GM23338 (cell line): Measurements from ENCODE around the gene ZNF148. TPM values are rescaled to one million over a fixed set of nuclear protein-coding genes. Genes with fewer than 3 reads are reported as not detected.

Experiments
- ATAC-seq: fragments of 200-7000 bp; cut with Tn5 transposase; 3 replicates; pipeline ENCODE4 v1.9.1; 2020
- DNase-seq: peaks from one replicate; pipeline ENCODE4 v3.0.0-alpha.2; 2015; ENCODE audit warnings: low spot score
- H2AFZ ChIP-seq: fragments of 200-600 bp; sonication (generic); 2 replicates; pipeline ENCODE4 v1.8.0; 2016; ENCODE audit warnings: antibody characterized with exemption, mild to moderate bottlenecking, moderate library complexity
- H3F3A ChIP-seq: fragments of 200-600 bp; sonication (generic); replicated peaks from 2 replicates; pipeline ENCODE4 v1.8.0; 2017; ENCODE audit warnings: antibody characterized with exemption, mixed run types, low read depth
- H3K27ac ChIP-seq: fragments of 200-600 bp; sonication (generic); 2 replicates; pipeline ENCODE4 v1.6.1; 2016; ENCODE audit warnings: low read depth
- H3K27me3 ChIP-seq: fragments of 200-600 bp; sonication (generic); 2 replicates; pipeline ENCODE4 v1.8.0; 2016; ENCODE audit warnings: mild to moderate bottlenecking, mixed run types, moderate library complexity; ENCODE audit not compliant: insufficient read depth
- H3K36me3 ChIP-seq: fragments of 200-600 bp; sonication (generic); 2 replicates; pipeline ENCODE4 v1.8.0; 2016; ENCODE audit warnings: mild to moderate bottlenecking; ENCODE audit not compliant: insufficient read depth
- H3K4me1 ChIP-seq: fragments of 200-600 bp; sonication (generic); 2 replicates; pipeline ENCODE4 v1.8.0; 2016; ENCODE audit warnings: mild to moderate bottlenecking, moderate library complexity; ENCODE audit not compliant: insufficient read depth
- H3K4me2 ChIP-seq: fragments of 200-600 bp; sonication (generic); 2 replicates; pipeline ENCODE4 v1.7.1; 2017; ENCODE audit warnings: mixed run types
- H3K4me3 ChIP-seq: fragments of 200-600 bp; sonication (generic); 2 replicates; pipeline ENCODE4 v1.6.1; 2016; ENCODE audit warnings: mixed run types
- H3K79me2 ChIP-seq: fragments of 200-600 bp; sonication (generic); replicated peaks from 2 replicates; pipeline ENCODE4 v1.8.0; 2017; ENCODE audit warnings: mild to moderate bottlenecking; ENCODE audit not compliant: insufficient read depth
- H3K9me2 ChIP-seq: fragments of 200-600 bp; sonication (generic); 2 replicates; pipeline ENCODE4 v1.8.0; 2017; ENCODE audit not compliant: insufficient read depth
- H4K20me1 ChIP-seq: fragments of 200-600 bp; sonication (generic); replicated peaks from 2 replicates; pipeline ENCODE4 v1.8.0; 2017; ENCODE audit warnings: mild to moderate bottlenecking; ENCODE audit not compliant: insufficient read depth
- H3K27ac Mint-ChIP-seq: 2 replicates; pipeline ENCODE4 v1.8.0; 2020; ENCODE audit warnings: inconsistent platforms, mild to moderate bottlenecking, moderate library complexity, mixed read lengths
- H3K27me3 Mint-ChIP-seq: 3 replicates; pipeline ENCODE4 v1.8.0; 2022; ENCODE audit warnings: low read depth, mild to moderate bottlenecking, moderate library complexity, mixed read lengths, inconsistent platforms; ENCODE audit not compliant: insufficient read depth, poor library complexity
- H3K36me3 Mint-ChIP-seq: 3 replicates; pipeline ENCODE4 v1.8.0; 2021; ENCODE audit warnings: low read depth, mild to moderate bottlenecking, inconsistent platforms, moderate library complexity, mixed read lengths
- H3K4me1 Mint-ChIP-seq: 3 replicates; pipeline ENCODE4 v1.8.0; 2020; ENCODE audit warnings: mild to moderate bottlenecking, inconsistent platforms, mixed read lengths
- H3K4me3 Mint-ChIP-seq: 3 replicates; pipeline ENCODE4 v1.8.0; 2021; ENCODE audit warnings: moderate library complexity, mild to moderate bottlenecking, inconsistent platforms, mixed read lengths
- H3K9me3 Mint-ChIP-seq: 3 replicates; pipeline ENCODE4 v1.8.0; 2020; ENCODE audit warnings: moderate library complexity, mild to moderate bottlenecking, inconsistent platforms, mixed read lengths
- CREB1 ChIP-seq: fragments of 250-450 bp; sonication (Bioruptor Pico); IDR thresholded peaks from 2 replicates; pipeline ENCODE4 v1.5.0; 2020; ENCODE audit warnings: low read depth, mild to moderate bottlenecking, moderate library complexity
- EZH2phosphoT487 ChIP-seq: fragments of 200-600 bp; sonication (generic); IDR thresholded peaks from one replicate; pipeline ENCODE4 v1.8.1; 2018; ENCODE audit warnings: antibody characterized with exemption; ENCODE audit not compliant: unreplicated experiment
- NANOG ChIP-seq: IDR thresholded peaks from 2 replicates; pipeline ENCODE4 v1.6.1; 2016; ENCODE audit warnings: antibody characterized with exemption, borderline replicate concordance
- STAT1 ChIP-seq: IDR thresholded peaks from one replicate; pipeline ENCODE4 v1.6.1; 2016; ENCODE audit warnings: antibody characterized with exemption; ENCODE audit not compliant: unreplicated experiment
- ZNF114 ChIP-seq: fragments of 250-450 bp; sonication (Bioruptor Pico); IDR thresholded peaks from 2 replicates; pipeline ENCODE4 v1.5.0; 2020; ENCODE audit warnings: mild to moderate bottlenecking, moderate library complexity
- ZNF331 ChIP-seq: fragments of 250-450 bp; sonication (Bioruptor Pico); IDR thresholded peaks from 2 replicates; pipeline ENCODE4 v1.5.0; 2020; ENCODE audit warnings: low read depth, mild to moderate bottlenecking, moderate library complexity
- ZNF462 ChIP-seq: fragments of 250-450 bp; sonication (Bioruptor Pico); IDR thresholded peaks from 2 replicates; pipeline ENCODE4 v1.5.0; 2020; ENCODE audit warnings: mild to moderate bottlenecking, moderate library complexity
- polyA plus RNA-seq: library from polyadenylated mRNA; unstranded; fragments of >200 nt; fragmentation: Nextera tagmentation; extraction: Ambion mirVana; gene quantifications from 2 replicates; pipeline ENCODE4 v1.2.1, GENCODE V29; 2016
- total RNA-seq: library from RNA; depleted of rRNA; stranded (reverse); fragments of >200 nt; shearing (Covaris generic); gene quantifications from 2 replicates; pipeline ENCODE4 v1.2.3, GENCODE V29; 2014

Gene ZNF148
- total and polyA plus RNA-seq, 2 experiments from 2014 or later: 13.9 to 16.9 TPM

DNA sequence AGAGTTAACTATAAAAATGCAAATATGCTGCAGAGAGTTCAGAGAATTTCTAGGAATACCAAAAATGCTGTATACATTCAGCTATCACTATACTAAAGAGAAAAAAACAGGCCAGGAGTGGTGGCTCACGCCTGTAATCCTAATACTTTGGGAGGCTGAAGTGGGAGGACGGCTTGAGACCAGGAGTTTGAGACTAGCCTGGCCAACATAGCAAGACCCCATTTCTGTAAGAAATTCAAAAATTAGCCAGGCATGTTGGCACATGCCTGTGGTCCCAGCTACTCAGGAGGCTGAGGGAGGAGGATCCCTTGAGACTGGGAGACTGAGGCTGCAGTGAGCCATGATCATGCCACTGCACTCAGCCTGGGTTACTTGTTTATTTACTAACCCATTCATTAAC is 87.9 kb downstream of the ZNF148 start (continued):
- no peak for TF ChIP-seq ZNF462

DNA sequence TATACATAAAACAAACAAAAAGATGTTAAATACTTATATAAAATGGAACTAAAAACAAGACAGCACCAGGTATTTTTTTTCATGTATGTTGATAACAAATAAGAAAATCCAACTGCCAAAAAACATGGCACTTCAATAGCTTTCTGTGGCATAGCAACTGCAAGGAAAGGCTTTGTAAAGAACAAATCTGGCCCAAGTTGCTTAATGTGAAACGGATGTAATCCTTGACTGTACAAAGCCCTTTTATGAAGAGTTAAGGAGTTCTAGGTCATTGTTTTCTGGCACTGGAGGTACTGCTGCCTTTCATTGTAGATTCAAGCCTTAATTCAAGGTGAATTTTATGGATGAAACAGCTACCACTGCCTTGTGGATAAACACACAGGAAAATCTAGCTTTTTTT is 93.7 kb downstream of the ZNF148 start:
- Histone ChIP-seq H3K27me3 (no peaks in the 10 kb centered on the region), H3K4me3 (no peak overlapping the region), H3K9me2 (no peaks in the 10 kb centered on the region), H3K27ac (peak overlapping the region; percentile 40; the same call in 1 of the 2 replicates), H4K20me1 (no peaks in the 10 kb centered on the region), H3K36me3 (no peaks in the 10 kb centered on the region), H2AFZ (no peak overlapping the region), H3F3A (no peaks in the 10 kb centered on the region), H3K4me1 (peaks cover 43% of the 10 kb centered on the region), H3K4me2 (peak overlapping the region; percentile 33), H3K79me2 (no peaks in the 10 kb centered on the region; the same call in 1 of the 2 replicates)
- H3K36me3 Mint-ChIP-seq: peaks cover 4% of the 10 kb centered on the region; the same call in 2 of the 3 replicates
- H3K9me3 Mint-ChIP-seq: no peaks in the 10 kb centered on the region
- peaks cover 55% of the 10 kb centered on the region for H3K4me1 Mint-ChIP-seq
- ATAC-seq: no peak
- H3K27me3 Mint-ChIP-seq: no peaks in the 10 kb centered on the region
- no peak overlapping the region; the same call in 1 of the 2 replicates for H3K27ac Mint-ChIP-seq
- H3K4me3 Mint-ChIP-seq: no peak overlapping the region
- no peak for DNase-seq
- no peak for TF ChIP-seq ZNF331 (CRISPR knock-in tag)
- no peak for TF ChIP-seq NANOG
- no peak for TF ChIP-seq ZNF114 (CRISPR knock-in tag)
- TF ChIP-seq CREB1 (CRISPR knock-in tag): no peak
- TF ChIP-seq STAT1: no peak
- no peak for TF ChIP-seq EZH2phosphoT487
- no peak for TF ChIP-seq ZNF462
